ENCODE data around the gene ATPAF1.

ATPAF1 gene

DNA sequence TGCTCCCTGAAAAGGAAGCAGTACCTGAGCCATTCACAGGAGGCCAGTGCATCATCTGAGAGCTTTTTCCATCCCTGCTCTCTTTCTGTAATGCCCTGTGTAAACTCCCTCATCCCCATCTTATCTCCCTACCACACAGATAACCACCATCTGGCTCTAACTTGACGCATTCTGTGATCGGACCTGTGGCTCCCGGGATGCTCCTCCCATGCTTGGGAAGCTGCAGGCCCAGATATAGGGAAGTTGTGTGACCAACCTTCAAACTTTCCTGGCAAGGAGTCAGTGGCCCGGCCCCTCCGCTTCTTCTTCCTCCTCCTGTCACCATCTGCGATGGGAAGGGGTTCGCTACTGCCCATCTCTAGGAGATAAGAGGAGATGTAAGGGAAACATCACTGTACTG is 85.2 kb downstream of the ATPAF1 start:
- no peak for DNase-seq

Data from RPMI8226 (cell line).